AG09319 (cell line): ENCODE data around the gene DMD.
A peak's percentile ranks its signal among the peaks of the same experiment; 100 is the strongest.

Experiments
- DNase-seq: peaks from one replicate; pipeline ENCODE4 v3.0.0-alpha.2; 2010; ENCODE audit warnings: low read depth; ENCODE audit errors: extremely low read depth
- CTCF ChIP-seq: IDR thresholded peaks from 2 replicates; pipeline ENCODE4 v1.5.1; 2011; ENCODE audit warnings: low read depth, mild to moderate bottlenecking, inconsistent platforms, low read length, moderate library complexity

DMD gene

GRCh38 chrX:31136144-31136611 is 2075.2 kb downstream of the DMD start:
- TF ChIP-seq CTCF: no peak
- no peak for DNase-seq

- no peak for DNase-seq
- no peak for TF ChIP-seq CTCF
Observed at GRCh38 chrX:31132821-31133241, 2078.5 kb downstream of the DMD start.

DNA sequence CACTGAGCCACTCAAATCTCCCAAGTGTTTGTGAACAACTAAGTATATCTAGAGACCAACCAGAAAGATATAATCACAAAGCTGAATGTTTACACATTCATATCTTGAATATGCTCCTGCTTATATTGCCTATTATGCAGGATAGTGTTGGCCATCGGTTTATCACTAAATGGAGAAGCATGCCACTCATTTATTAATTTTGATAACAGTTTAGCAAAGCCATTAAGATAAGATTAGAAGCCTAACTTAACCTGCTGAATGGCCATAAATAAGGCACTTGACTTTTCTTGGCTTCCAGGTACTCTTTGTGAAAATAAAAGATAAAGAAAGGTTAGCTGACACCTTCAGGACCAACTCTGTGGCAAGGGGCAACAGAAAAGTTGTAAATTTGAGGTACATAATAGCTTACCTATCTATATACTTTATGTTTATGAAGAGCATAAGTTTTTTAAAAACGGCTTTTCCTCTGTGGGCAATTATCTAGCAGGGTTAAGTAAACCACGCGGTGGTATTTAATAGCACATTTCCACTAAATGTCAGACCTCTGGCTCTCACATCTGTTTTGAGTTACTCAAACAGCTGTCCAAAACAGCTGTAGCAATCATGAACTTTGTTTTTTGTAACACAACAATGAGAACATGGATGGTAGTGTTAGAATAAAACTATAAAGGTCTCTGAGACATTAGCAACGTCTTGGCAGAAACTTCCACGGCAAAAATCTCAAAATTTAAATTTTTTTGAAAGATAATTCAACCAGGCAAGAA is 2080.7 kb downstream of the DMD start:
- DNase-seq: peak; percentile 10
- no peak for TF ChIP-seq CTCF

GRCh38 chrX:31128855-31129254 is 2082.5 kb downstream of the DMD start:
- TF ChIP-seq CTCF: no peak
- no peak for DNase-seq

DNA sequence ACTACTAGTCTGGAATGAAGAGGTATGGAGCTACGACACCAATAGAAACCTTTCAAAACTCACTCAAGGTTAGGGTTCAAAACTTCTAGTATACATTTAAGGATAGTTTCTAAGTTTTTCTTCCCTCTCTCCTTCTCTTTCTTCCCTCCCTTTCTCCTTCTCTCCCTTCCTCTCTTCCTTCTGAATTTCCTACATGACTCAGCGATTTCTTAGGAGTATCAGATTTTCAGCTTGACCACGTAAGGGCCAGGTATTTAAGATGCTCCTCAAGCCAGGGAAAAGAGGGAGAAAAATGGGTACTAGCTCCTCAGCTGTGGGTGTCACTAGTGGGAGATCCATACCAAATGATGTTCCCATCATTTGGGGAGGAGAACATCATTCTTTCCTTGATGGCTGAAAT is 2083.6 kb downstream of the DMD start:
- no peak for TF ChIP-seq CTCF
- DNase-seq: no peak

DNA sequence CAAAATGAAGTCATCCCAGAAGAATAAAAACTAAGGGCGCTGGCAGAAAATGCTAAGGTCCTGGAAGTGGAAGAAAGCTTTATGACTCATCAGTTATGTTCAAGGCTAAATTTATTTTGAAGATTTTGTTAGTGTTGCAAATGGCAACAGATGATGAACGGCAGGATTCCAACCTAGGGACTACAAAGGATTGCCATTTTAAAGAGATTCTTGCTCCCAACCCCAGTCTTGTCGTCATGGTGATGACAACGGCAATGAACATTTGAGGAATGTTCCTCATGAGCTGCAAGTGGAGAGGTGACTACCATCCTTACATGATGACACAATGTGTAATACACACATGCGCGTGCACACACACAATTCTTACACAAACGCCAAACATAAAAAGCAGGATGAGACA is 2085.1 kb downstream of the DMD start:
- DNase-seq: peak; percentile 32
- TF ChIP-seq CTCF: no peak

GRCh38 chrX:31124536-31124935 is 2086.8 kb downstream of the DMD start:
- no peak for DNase-seq
- no peak for TF ChIP-seq CTCF
